Liver (tissue), 9 donors: ENCODE measurements around the gene NEMF. TPM values are rescaled to one million over a fixed set of nuclear protein-coding genes. Genes with fewer than 3 reads are reported as not detected.

Experiments
- DNase-seq: peaks from one replicate; pipeline ENCODE4 v3.0.0-alpha.2; 2017; ENCODE audit warnings: low spot score
- H3K27ac ChIP-seq, 2 donors: one replicate each; pipeline ENCODE4 v1.7.0; 2013; ENCODE audit warnings: inconsistent platforms in 2 of 2, low read length in 2 of 2, control low read depth in 1 of 2, low read depth in 1 of 2, mild to moderate bottlenecking in 1 of 2
- H3K27me3 ChIP-seq, 4 donors: one replicate each; pipeline versions ENCODE4 v1.6.1 to v1.7.0; 2013; ENCODE audit warnings: low read length in 3 of 4, inconsistent platforms in 1 of 4, mild to moderate bottlenecking in 1 of 4, moderate library complexity in 1 of 4; ENCODE audit not compliant: control insufficient read depth in 4 of 4, insufficient read depth in 4 of 4
- H3K36me3 ChIP-seq, 4 donors: one replicate each; pipeline versions ENCODE4 v1.6.1 to v1.7.0; 2013; ENCODE audit warnings: low read length in 3 of 4, mild to moderate bottlenecking in 3 of 4, low read depth in 1 of 4, moderate library complexity in 1 of 4; ENCODE audit not compliant: control insufficient read depth in 4 of 4, insufficient read depth in 3 of 4
- H3K4me1 ChIP-seq, 4 donors: one replicate each; pipeline versions ENCODE4 v1.6.1 to v1.7.0; 2013; ENCODE audit warnings: low read length in 3 of 4, mild to moderate bottlenecking in 3 of 4, moderate library complexity in 1 of 4; ENCODE audit not compliant: control insufficient read depth in 4 of 4, insufficient read depth in 4 of 4
- H3K4me3 ChIP-seq, 3 donors: one replicate each; pipeline versions ENCODE4 v1.6.1 to v1.7.0; 2013; ENCODE audit warnings: low read length in 3 of 3, control low read depth in 1 of 3, low read depth in 1 of 3, mild to moderate bottlenecking in 1 of 3
- H3K9ac ChIP-seq, 2 donors: one replicate each; pipeline ENCODE4 v1.7.0; 2013; ENCODE audit warnings: low read length in 2 of 2, mild to moderate bottlenecking in 2 of 2, moderate library complexity in 2 of 2, control low read depth in 1 of 2, low read depth in 1 of 2
- H3K9me3 ChIP-seq, 4 donors: one replicate each; pipeline versions ENCODE4 v1.6.1 to v1.7.0; 2013; ENCODE audit warnings: low read length in 3 of 4; ENCODE audit not compliant: control insufficient read depth in 4 of 4
- CTCF ChIP-seq: fragments of 150-350 bp; IDR thresholded peaks from 2 replicates; pipeline ENCODE4 v1.5.1; 2017; ENCODE audit warnings: improper control_type of control experiment, low read depth, low read length; ENCODE audit not compliant: missing input control
- EGR1 ChIP-seq, 2 donors: IDR thresholded peaks; 2 replicates each; pipeline ENCODE4 v1.6.1; 2016 to 2018; ENCODE audit warnings: antibody characterized with exemption in 2 of 2, low read depth in 2 of 2
- FOXA1 ChIP-seq: IDR thresholded peaks from 2 replicates; pipeline ENCODE4 v1.6.1; 2016; ENCODE audit warnings: antibody characterized with exemption
- FOXA2 ChIP-seq: IDR thresholded peaks from 2 replicates; pipeline ENCODE4 v1.6.1; 2016; ENCODE audit warnings: antibody characterized with exemption
- GABPA ChIP-seq, 2 donors: IDR thresholded peaks in 1 of 2; conservative IDR thresholded peaks in 1 of 2; 2 replicates each; pipeline ENCODE4 v1.6.1; 2016; ENCODE audit warnings: antibody characterized with exemption in 2 of 2, mild to moderate bottlenecking in 1 of 2, moderate library complexity in 1 of 2
- HNF4A ChIP-seq, 2 donors: conservative IDR thresholded peaks; 2 replicates each; pipeline ENCODE4 v1.6.1; 2016; ENCODE audit warnings: antibody characterized with exemption in 2 of 2, mild to moderate bottlenecking in 2 of 2
- HNF4G ChIP-seq: IDR thresholded peaks from 2 replicates; pipeline ENCODE4 v1.6.1; 2016; ENCODE audit warnings: antibody characterized with exemption
- JUND ChIP-seq, 2 donors: IDR thresholded peaks; 2 replicates each; pipeline ENCODE4 v1.6.1; 2016; ENCODE audit warnings: antibody characterized with exemption in 2 of 2
- NR2F2 ChIP-seq: IDR thresholded peaks from 2 replicates; pipeline ENCODE4 v1.6.1; 2016; ENCODE audit warnings: antibody characterized with exemption
- RAD21 ChIP-seq, 2 donors: IDR thresholded peaks; 2 replicates each; pipeline ENCODE4 v1.6.1; 2016; ENCODE audit warnings: antibody characterized with exemption in 2 of 2, mild to moderate bottlenecking in 2 of 2
- REST ChIP-seq: IDR thresholded peaks from 2 replicates; pipeline ENCODE4 v1.6.1; 2016; ENCODE audit warnings: antibody characterized with exemption, mild to moderate bottlenecking
- RXRA ChIP-seq, 2 donors: IDR thresholded peaks; 2 replicates each; pipeline ENCODE4 v1.6.1; 2017 to 2018; ENCODE audit warnings: antibody characterized with exemption in 2 of 2, mild to moderate bottlenecking in 1 of 2
- SP1 ChIP-seq: IDR thresholded peaks from 2 replicates; pipeline ENCODE4 v1.6.1; 2018; ENCODE audit warnings: antibody characterized with exemption, mild to moderate bottlenecking
- TAF1 ChIP-seq: conservative IDR thresholded peaks from 2 replicates; pipeline ENCODE4 v1.6.1; 2016; ENCODE audit warnings: antibody characterized with exemption, mild to moderate bottlenecking
- YY1 ChIP-seq: IDR thresholded peaks from 2 replicates; pipeline ENCODE4 v1.6.1; 2016; ENCODE audit warnings: antibody characterized with exemption, mild to moderate bottlenecking
- ZBTB33 ChIP-seq: IDR thresholded peaks from 2 replicates; pipeline ENCODE4 v1.6.1; 2016; ENCODE audit warnings: antibody characterized with exemption
- WGBS: extraction: QIAGEN DNeasy Blood & Tissue Kit; methylation state at CpG from one replicate; pipeline ENCODE4 v1.1.7; 2013; 5-methylcytosine and 5-hydroxymethylcytosine counted together
- polyA plus RNA-seq, 2 donors: library from polyadenylated mRNA; stranded (reverse) in 1 of 2; unstranded in 1 of 2; fragments of 200-250 nt in 1 of 2; fragments of >200 nt in 1 of 2; fragmentation: Nextera tagmentation in 1 of 2; extraction: Ambion mirVana in 1 of 2; gene quantifications; one replicate each; pipeline versions ENCODE4 v1.2.1 to v1.2.3, GENCODE V29; 2013 to 2015
- total RNA-seq, 2 donors: library from RNA; depleted of rRNA; stranded (reverse); fragments of >200 nt; gene quantifications; one replicate each; pipeline ENCODE4 v1.2.3, GENCODE V29; 2014
- TF ChIP-seq, protein P1 (sequence below): IDR thresholded peaks from 2 replicates; pipeline ENCODE4 v1.6.1; 2016; ENCODE audit warnings: antibody characterized with exemption
- TF ChIP-seq, protein P2 (sequence below): IDR thresholded peaks from 2 replicates; pipeline ENCODE4 v1.6.1; 2016; ENCODE audit warnings: antibody characterized with exemption
- donor health status: healthy.
- donor health status: healthy.
- donor health status: healthy.
- donor health status: healthy.
- donor health status: healthy.

Gene NEMF
- total and polyA plus RNA-seq, 4 donors = 7.9 to 37.2 (median 31.1) TPM

- Histone ChIP-seq H3K27me3 (no peaks in the 10 kb centered on the region), H3K4me3 (peak overlapping the region; percentile 58 to 99 (median 85)), H3K27ac (peak overlapping the region; percentile 74 to 92), H3K4me1 (peaks cover 0 to 25% (median 17%) of the 10 kb centered on the region in 4 donors), H3K9me3 (no peaks in the 10 kb centered on the region), H3K36me3 (peaks cover 0 to 13% (median 9%) of the 10 kb centered on the region in 4 donors), H3K9ac (peak overlapping the region; percentile 84 to 100)
- 2% methylated on average over 14 of the region's 14 CpGs for WGBS
- no peak for DNase-seq
- TF ChIP-seq REST = no peak
- TF ChIP-seq TAF1 = no peak
- TF ChIP-seq EGR1 (IDR thresholded peaks at IDR 0.05; ENCODE audit: low read depth in 2 of 2) = no peak
- TF ChIP-seq RAD21 (IDR thresholded peaks at IDR 0.05) = no peak
Observed at GRCh38 chr14:49853158-49853477, 530 bp upstream of the NEMF start.

DNA sequence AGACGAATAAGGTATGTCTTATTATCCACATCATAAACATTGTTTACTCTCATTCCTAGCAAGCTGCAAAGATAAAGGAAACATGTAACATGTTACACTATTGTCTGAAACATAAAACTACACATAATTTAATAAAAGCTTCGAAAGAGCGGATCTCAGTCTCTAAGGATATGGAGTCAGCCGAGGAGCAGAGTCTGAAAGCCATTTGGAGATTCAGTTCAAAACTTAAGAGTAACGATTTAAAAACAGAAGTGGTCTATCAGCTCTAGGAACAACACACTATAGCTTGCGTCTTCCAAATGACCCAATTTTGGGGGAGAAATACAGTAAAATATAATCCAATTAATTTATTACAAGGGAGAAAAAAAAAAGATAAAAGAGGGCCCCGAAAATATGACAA, 775 bp downstream of the NEMF start:
- peak overlapping the region; percentile 74 to 92 for H3K27ac ChIP-seq
- H3K4me3 ChIP-seq = peak overlapping the region; percentile 58 to 99 (median 85)
- H3K9me3 ChIP-seq = no peaks in the 10 kb centered on the region
- TF ChIP-seq SP1 (no peak), TAF1 (no peak), GABPA (IDR thresholded peaks at IDR 0.05 in 1 of 2, conservative IDR thresholded peaks at IDR 0.05 in 1 of 2) (no peak), REST (no peak), HNF4G (no peak), RAD21 (IDR thresholded peaks at IDR 0.05) (no peak), NR2F2 (no peak), CTCF (no peak), RXRA (IDR thresholded peaks at IDR 0.05) (no peak), FOXA1 (no peak), HNF4A (conservative IDR thresholded peaks at IDR 0.05) (no peak), FOXA2 (no peak), EGR1 (IDR thresholded peaks at IDR 0.05; ENCODE audit: low read depth in 2 of 2) (no peak), JUND (IDR thresholded peaks at IDR 0.05) (no peak), ZBTB33 (no peak), YY1 (no peak)
- TF ChIP-seq, protein P1, sequence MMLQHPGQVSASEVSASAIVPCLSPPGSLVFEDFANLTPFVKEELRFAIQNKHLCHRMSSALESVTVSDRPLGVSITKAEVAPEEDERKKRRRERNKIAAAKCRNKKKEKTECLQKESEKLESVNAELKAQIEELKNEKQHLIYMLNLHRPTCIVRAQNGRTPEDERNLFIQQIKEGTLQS = no peak
- TF ChIP-seq, protein P2, sequence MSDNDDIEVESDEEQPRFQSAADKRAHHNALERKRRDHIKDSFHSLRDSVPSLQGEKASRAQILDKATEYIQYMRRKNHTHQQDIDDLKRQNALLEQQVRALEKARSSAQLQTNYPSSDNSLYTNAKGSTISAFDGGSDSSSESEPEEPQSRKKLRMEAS = no peak
- no peaks in the 10 kb centered on the region for H3K27me3 ChIP-seq
- DNase-seq = no peak
- H3K36me3 ChIP-seq = peaks cover 0 to 13% (median 9%) of the 10 kb centered on the region in 4 donors
- WGBS = 4% methylated on average over 7 of the region's 7 CpGs
- peak overlapping the region; percentile 84 to 100 for H3K9ac ChIP-seq
- H3K4me1 ChIP-seq = peaks cover 0 to 25% (median 17%) of the 10 kb centered on the region in 4 donors
